HG03064 (cell line): Measurements from ENCODE around the gene CDK5.

ENCODE experiments used
- ATAC-seq: cut with Tn5 transposase; IDR thresholded peaks from one replicate; pipeline ENCODE4 v1.9.1; 2021; ENCODE audit warnings: low read depth; ENCODE audit not compliant: unreplicated experiment

Gene CDK5

DNA sequence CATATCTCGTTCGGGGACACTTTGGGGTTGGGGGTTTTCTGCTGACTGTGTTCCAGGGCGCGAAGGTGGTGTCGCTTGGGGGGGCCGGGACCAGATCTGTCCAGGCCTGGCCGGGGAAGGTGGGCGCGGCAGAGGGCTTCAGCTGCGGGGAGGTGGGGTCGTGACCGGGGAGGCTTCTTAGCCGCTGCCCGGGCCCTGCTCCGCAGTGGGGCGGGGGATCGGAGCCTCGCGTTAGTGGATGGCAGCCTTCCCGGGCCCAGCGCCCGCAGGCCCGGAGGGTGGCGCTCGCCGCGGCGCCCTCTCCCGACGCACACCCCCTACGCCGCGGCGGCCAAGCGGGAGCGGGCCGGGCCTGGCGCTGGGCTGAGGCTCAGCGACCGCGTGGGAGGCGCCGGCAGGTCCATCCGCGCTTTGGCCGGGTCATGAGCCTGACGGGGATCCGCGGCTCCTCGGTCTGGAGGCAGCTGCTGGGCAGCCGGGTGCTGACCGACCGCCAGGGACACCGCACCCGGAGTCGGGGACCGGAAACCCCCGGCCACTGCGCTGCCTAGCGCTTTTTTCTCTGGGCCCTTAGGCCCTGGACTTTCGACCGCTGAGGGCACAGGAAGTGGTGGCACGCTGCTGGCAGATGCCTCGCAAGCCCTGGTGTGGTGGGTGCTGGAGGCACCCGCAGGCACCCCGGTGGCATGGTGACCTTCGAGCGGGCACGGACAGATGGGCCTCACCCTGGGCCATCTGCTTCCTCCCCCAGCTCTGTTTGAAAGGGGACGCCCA lies 29.7 kb upstream of the CDK5 start:
- no peak for ATAC-seq

GRCh38 chr7:151086802-151087244 lies 29.1 kb upstream of the CDK5 start:
- no peak for ATAC-seq

DNA sequence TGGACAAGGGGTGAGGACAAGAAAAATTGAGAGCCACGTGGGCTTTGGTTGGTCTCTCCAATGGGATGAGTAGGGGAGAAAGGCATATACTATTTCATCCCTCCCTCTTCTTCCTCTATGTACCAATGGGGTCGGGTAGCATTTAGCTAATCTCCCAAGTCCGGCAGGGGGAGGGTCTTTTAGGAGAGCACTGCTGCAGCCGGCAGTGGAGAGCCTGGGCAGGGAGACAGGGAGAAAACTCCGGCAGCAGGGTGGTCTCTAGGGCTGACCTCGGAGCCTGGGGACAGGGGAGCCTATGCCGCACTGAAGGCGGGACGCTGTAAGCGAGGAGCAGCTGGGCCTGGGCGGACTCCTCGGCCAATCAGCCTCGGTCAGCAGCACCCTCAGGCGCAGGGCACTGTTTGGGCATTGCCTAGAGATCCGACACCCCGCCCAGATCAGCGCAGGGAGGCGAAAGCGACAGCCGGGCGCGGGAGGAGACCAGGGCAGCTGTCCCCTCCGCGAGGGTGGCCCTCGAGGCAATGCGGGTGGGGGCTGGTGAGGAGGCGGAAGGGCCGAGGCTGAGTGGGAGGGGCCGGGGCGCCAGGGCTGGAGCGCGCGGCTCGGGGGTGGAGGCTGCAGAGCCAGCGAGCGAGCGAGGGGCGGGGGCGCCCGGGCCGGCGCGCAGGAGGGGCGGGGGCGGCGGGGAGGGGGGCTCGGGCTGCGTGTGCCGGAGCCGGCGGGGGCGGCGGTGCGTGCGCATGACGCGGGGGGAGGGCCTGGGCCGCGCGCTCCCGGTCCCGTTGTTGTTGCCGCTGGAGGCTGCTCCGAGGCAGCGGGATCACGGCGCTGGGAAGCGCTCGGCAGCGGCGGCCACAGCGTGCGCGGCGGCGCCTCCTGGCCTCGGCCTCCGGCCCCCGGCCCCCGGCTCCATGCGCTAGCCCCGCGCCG lies 28.3 kb upstream of the CDK5 start, which contains the start of gene AGAP3:
TSS of gene AGAP3 (plus strand) at position 785 of the 930 bp plus-strand sequence. CDS start 267 bp downstream, outside the sequence.
- ATAC-seq = peak; percentile 48

DNA sequence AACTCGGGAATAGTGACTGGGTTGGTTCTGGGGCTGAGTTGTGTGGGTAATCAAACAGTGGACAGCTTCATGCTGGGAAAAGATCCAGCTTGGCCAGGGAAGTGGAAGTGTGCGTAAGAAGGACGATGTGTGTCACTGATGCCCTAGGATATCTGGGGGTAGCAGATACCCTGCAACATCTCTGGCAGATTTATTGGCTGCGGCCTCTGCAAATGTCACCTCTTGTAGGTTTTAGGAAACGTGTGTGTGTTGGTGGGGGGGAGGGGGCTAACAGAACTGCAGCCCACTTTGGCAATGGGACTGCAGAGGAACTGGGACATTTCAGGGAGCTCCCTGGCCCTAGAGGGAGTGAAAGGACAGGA lies 27.6 kb upstream of the CDK5 start:
- ATAC-seq = no peak

GRCh38 chr7:151083824-151084160 lies 26.1 kb upstream of the CDK5 start:
- no peak for ATAC-seq

GRCh38 chr7:151083071-151083823 lies 25.6 kb upstream of the CDK5 start, which contains the start of gene TMUB1:
Gene TMUB1, minus strand, starts transcription at chr7:151083493. Its CDS starts 930 bp downstream, at chr7:151082563.
- ATAC-seq = peak; percentile 49

GRCh38 chr7:151082141-151083070 lies 24.7 kb upstream of the CDK5 start:
- ATAC-seq = no peak

GRCh38 chr7:151081170-151082101 lies 23.7 kb upstream of the CDK5 start:
- no peak for ATAC-seq

DNA sequence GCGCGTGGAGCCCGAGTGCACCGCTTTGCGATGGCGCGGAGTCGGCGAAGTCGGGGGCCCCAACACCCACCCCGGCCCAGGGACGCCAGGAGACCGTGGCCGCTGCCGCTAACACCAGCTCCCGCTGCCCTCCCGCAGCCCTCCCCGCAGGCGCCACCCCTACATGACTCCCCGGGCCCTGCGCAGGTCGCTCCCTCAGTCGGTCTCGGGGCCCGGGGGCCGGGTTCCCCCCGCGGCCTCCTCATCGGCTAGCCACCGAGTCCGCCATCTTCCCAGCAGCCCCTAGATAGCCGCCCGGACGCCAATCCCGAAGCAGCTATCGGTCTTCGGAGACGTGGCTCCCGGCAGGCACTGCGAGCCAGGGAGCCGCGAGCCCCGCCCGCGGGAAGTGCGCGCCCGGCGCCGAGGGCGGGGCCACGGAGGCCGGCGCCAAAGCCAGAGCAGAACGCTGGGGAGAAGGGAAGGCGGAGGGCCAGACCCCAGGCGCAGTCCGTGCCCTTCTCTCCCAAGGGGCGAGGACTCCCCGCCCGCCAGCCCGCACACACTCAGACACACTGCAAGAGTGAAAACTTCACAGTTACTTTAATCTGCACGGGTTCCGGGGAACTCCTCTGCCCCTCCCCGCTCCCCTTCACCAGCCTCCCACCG lies 22.9 kb upstream of the CDK5 start, which contains the start of gene FASTK:
TSS of gene FASTK (minus strand) at position 288 of the 648 bp plus-strand sequence. CDS start at position 245, 43 bp downstream.
- peak; percentile 65 for ATAC-seq

DNA sequence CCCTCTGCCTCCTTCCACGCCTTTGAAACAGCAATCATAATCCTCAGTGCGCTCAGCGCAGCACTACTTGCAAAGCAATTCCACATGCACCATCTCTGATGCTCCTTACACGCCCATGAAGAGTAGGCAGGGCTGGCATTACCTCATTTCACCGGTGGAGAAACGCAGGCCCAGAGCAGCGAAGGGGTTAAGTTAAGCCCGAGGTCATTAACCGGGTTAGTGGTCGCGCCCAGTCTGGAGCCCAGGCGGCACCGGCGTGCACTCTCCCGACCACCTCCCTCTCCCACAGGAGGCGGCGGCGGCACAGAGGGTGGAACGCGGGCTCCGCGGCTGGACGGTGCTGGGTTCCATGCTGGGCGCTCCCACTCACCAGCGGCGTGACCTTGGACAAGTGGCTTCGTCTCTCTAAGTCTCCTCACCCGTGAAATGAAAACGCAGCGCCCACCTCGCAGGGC lies 22.4 kb upstream of the CDK5 start:
- ATAC-seq = peak; percentile 1

- ATAC-seq = no peak
These were observed 21.7 kb upstream of the CDK5 start for GRCh38 chr7:151079199-151079910.

GRCh38 chr7:151078233-151079040 lies 20.7 kb upstream of the CDK5 start:
- ATAC-seq = no peak

DNA sequence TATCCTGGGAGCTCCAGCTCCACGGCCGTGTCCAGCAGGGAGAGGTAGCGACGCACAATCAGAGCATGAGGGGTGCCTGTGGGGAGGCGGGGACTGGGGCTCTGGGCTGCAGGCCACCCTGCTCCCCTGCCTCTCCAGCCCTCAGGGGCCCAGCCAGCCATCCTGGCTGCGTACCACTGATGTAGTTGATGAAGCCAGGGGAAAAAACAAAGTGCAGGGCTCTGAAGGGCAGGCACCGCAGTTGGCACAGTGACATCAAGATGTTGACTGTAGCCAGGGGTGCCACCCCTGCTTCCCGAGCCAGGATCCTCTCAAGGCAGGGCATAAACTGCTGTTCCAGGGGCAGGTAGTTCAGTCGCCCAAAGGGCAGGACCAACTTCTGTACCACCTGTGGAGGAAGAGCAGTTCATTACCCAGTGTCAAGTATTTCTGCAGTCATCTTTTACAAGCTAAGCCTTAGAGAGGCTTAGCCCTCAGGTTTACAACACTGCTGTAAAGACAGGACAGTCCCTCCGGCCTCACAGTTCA lies 20.1 kb upstream of the CDK5 start:
- no peak for ATAC-seq

DNA sequence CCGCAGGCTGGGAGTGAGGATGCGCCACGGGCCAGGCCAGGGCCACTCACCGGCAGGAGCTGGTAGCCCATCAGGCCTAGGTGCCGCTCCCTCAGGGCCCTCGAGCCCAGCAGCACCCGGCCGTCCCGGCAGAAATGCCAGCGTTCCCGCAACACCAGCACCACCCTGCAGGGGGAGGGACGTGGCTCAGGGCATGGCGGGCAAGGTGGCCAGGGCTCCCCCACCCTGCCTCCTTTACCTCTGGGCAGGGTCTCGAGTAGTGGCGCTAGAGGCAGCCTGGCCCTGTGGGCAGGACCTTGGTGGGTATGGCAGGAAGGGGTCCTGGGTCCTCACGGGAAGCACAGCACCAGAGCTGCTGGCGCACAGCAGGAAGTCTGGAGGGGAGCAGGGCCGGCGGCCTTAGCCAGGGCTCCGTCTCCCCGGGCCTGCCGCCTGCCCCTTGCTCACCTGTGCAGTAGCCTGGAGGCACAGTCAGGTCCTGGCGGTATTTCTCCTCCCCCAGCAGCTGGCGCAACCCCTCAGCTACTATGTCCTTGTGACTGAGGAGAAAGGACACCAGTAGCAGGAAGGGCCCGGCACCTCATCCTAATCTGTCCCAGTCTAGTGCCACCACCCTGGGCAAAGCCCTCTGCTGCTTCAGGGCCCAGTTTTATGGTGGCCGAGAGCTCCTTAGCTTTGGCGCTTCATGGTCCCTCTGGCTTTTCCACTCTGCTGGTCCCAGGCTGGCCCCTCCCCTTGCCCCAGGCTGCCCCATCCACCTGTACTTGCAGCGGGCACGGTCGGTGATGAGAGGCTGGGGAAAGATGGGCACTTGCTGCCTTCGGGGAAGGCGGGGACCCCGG lies 19.4 kb upstream of the CDK5 start:
- ATAC-seq = no peak

DNA sequence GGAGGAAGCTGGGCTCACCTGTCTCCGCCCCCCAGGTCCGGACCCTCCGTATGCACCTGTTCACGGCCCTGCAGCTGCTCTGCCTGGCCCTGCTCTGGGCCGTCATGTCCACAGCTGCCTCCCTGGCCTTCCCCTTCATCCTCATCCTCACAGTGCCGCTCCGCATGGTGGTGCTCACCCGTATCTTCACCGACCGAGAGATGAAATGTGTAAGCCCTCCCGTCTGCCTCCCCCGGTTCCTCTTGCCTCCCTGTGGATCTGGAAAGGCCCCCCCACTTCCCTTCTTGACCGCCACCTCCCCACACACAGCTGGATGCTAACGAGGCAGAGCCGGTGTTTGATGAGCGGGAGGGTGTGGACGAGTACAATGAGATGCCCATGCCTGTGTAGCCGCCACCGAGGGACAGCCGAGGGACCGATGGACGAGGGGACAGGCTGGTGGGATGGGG lies 18.3 kb upstream of the CDK5 start:
- no peak for ATAC-seq
